Measurements from ENCODE around the gene TCTN2.

Gene TCTN2

GRCh38 chr12:123696646-123697045, 25.7 kb downstream of the TCTN2 start:
- H3K4me3 ChIP-seq (ENCODE audit: low read length) = no peak overlapping the region
- H3K27me3 ChIP-seq (ENCODE audit: control insufficient read depth, insufficient read depth, low read length) = no peaks in the 10 kb centered on the region
- no peak overlapping the region for H3K9ac ChIP-seq (ENCODE audit: low read length)
- H3K4me1 ChIP-seq (ENCODE audit: control insufficient read depth, insufficient read depth, low read length) = no peaks in the 10 kb centered on the region
- no peak overlapping the region for H3K27ac ChIP-seq (ENCODE audit: low read depth, low read length)
- H3K36me3 ChIP-seq (ENCODE audit: control insufficient read depth, insufficient read depth, low read length) = peaks cover 4% of the 10 kb centered on the region

DNA sequence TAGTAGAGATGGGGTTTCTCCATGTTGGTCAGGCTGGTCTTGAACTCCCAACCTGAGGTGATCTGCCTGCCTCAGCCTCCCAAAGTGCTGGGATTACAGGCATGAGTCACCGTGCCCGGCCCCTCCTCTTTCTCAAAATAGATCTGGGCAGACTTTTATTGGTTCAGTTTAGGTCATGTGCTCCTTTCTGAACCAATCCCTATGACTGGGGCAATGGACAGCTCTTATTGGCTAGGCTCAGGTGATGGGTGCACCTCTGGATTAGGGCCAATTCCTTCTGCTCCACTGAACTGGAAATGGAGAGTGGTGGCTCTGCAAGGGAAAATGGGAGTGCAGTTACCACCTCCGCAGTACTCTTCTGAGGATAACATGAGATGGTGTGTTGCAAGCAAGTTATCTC, 35.0 kb downstream of the TCTN2 start:
- Histone ChIP-seq H3K36me3 (ENCODE audit: control insufficient read depth, insufficient read depth, low read length) (peaks cover 9% of the 10 kb centered on the region), H3K27ac (ENCODE audit: low read depth, low read length) (no peak overlapping the region), H3K4me1 (ENCODE audit: control insufficient read depth, insufficient read depth, low read length) (no peaks in the 10 kb centered on the region)

DNA sequence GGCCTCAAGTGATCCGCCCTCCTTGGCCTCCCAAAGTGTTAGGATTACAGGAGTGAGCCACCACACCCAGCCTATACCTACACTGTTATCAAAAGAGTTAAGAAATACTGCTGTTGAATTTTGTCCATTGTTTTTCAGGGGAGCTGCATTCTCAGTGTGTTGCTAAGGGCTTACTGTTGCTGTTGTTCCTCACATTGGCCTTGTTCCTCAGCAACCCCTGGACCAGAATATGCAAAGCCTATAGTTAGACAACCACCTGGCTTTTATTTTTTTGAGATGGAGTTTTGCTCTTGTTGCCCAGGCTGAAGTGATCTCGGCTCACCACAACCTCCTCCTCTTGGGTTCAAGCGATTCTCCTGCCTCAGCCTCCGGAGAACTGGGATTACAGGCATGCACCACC, 36.6 kb downstream of the TCTN2 start:
- Histone ChIP-seq H3K36me3 (ENCODE audit: control insufficient read depth, insufficient read depth, low read length) (peaks cover 9% of the 10 kb centered on the region), H3K9ac (ENCODE audit: low read length) (no peak overlapping the region), H3K4me3 (ENCODE audit: low read length) (no peak overlapping the region), H3K4me1 (ENCODE audit: control insufficient read depth, insufficient read depth, low read length) (no peaks in the 10 kb centered on the region), H3K27me3 (ENCODE audit: control insufficient read depth, insufficient read depth, low read length) (no peaks in the 10 kb centered on the region), H3K27ac (ENCODE audit: low read depth, low read length) (no peak overlapping the region)

More for the DNA sequence above, 35.0 kb downstream of the TCTN2 start:
- Histone ChIP-seq H3K4me3 (ENCODE audit: low read length) (no peak overlapping the region), H3K27me3 (ENCODE audit: control insufficient read depth, insufficient read depth, low read length) (no peaks in the 10 kb centered on the region), H3K9ac (ENCODE audit: low read length) (no peak overlapping the region)

DNA sequence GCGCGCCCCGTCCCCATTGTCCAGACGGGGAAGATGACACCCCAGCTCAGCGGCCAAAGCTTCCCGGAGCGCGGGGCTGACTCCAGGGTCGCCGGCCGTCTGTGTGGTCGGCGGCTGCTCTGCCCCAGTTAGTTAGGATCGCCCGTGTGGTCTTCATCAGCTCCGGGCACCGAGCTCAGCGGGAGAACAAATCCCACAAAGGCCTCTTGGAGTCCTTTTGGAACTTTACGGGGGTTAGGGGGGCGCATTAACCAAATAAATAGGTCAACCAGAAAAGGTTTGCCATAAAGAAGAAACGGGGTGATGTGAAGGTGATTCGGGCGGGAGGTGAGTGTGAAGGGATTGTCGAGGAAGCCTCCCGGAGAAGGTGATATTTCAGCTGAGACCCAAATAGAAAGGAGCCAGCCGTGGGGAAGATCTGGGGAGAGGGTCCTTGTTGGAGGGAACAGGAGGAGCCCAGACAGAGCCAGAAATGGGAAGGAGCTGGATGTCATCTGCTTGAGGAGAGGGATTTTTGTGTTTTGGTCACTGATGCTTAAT, 41.9 kb downstream of the TCTN2 start:
- no peaks in the 10 kb centered on the region for H3K36me3 ChIP-seq (ENCODE audit: control insufficient read depth, insufficient read depth, low read length)
- peaks cover 5% of the 10 kb centered on the region for H3K4me1 ChIP-seq (ENCODE audit: control insufficient read depth, insufficient read depth, low read length)
- H3K4me3 ChIP-seq (ENCODE audit: low read length) = peak overlapping the region; percentile 88
- no peaks in the 10 kb centered on the region for H3K27me3 ChIP-seq (ENCODE audit: control insufficient read depth, insufficient read depth, low read length)
- H3K9ac ChIP-seq (ENCODE audit: low read length) = peak overlapping the region; percentile 58
- no peak overlapping the region for H3K27ac ChIP-seq (ENCODE audit: low read depth, low read length)

GRCh38 chr12:123713398-123713797, 42.5 kb downstream of the TCTN2 start:
- H3K27ac ChIP-seq (ENCODE audit: low read depth, low read length) = no peak overlapping the region
- H3K4me3 ChIP-seq (ENCODE audit: low read length) = peak overlapping the region; percentile 88

GRCh38 chr12:123713823-123714585, 43.1 kb downstream of the TCTN2 start:
- Histone ChIP-seq H3K36me3 (ENCODE audit: control insufficient read depth, insufficient read depth, low read length) (no peaks in the 10 kb centered on the region), H3K27ac (ENCODE audit: low read depth, low read length) (no peak overlapping the region), H3K4me3 (ENCODE audit: low read length) (peak overlapping the region; percentile 88), H3K4me1 (ENCODE audit: control insufficient read depth, insufficient read depth, low read length) (peaks cover 5% of the 10 kb centered on the region), H3K27me3 (ENCODE audit: control insufficient read depth, insufficient read depth, low read length) (no peaks in the 10 kb centered on the region), H3K9ac (ENCODE audit: low read length) (no peak overlapping the region)

More at GRCh38 chr12:123713398-123713797, 42.5 kb downstream of the TCTN2 start:
- no peaks in the 10 kb centered on the region for H3K27me3 ChIP-seq (ENCODE audit: control insufficient read depth, insufficient read depth, low read length)
- peaks cover 5% of the 10 kb centered on the region for H3K4me1 ChIP-seq (ENCODE audit: control insufficient read depth, insufficient read depth, low read length)
- H3K36me3 ChIP-seq (ENCODE audit: control insufficient read depth, insufficient read depth, low read length) = no peaks in the 10 kb centered on the region
- no peak overlapping the region for H3K9ac ChIP-seq (ENCODE audit: low read length)

GRCh38 chr12:123715195-123715594, 44.3 kb downstream of the TCTN2 start:
- Histone ChIP-seq H3K27ac (ENCODE audit: low read depth, low read length) (no peak overlapping the region), H3K4me1 (ENCODE audit: control insufficient read depth, insufficient read depth, low read length) (peaks cover 5% of the 10 kb centered on the region), H3K9ac (ENCODE audit: low read length) (no peak overlapping the region)

GRCh38 chr12:123717350-123717749, 46.4 kb downstream of the TCTN2 start:
- Histone ChIP-seq H3K36me3 (ENCODE audit: control insufficient read depth, insufficient read depth, low read length) (no peaks in the 10 kb centered on the region), H3K27ac (ENCODE audit: low read depth, low read length) (no peak overlapping the region), H3K4me1 (ENCODE audit: control insufficient read depth, insufficient read depth, low read length) (peaks cover 5% of the 10 kb centered on the region), H3K27me3 (ENCODE audit: control insufficient read depth, insufficient read depth, low read length) (no peaks in the 10 kb centered on the region), H3K9ac (ENCODE audit: low read length) (no peak overlapping the region), H3K4me3 (ENCODE audit: low read length) (no peak overlapping the region)

More at GRCh38 chr12:123715195-123715594, 44.3 kb downstream of the TCTN2 start:
- Histone ChIP-seq H3K27me3 (ENCODE audit: control insufficient read depth, insufficient read depth, low read length) (no peaks in the 10 kb centered on the region), H3K4me3 (ENCODE audit: low read length) (no peak overlapping the region), H3K36me3 (ENCODE audit: control insufficient read depth, insufficient read depth, low read length) (no peaks in the 10 kb centered on the region)

- Histone ChIP-seq H3K4me3 (ENCODE audit: low read length) (no peak overlapping the region), H3K36me3 (ENCODE audit: control insufficient read depth, insufficient read depth, low read length) (peaks cover 5% of the 10 kb centered on the region), H3K9ac (ENCODE audit: low read length) (no peak overlapping the region), H3K27me3 (ENCODE audit: control insufficient read depth, insufficient read depth, low read length) (no peaks in the 10 kb centered on the region), H3K4me1 (ENCODE audit: control insufficient read depth, insufficient read depth, low read length) (no peaks in the 10 kb centered on the region), H3K27ac (ENCODE audit: low read depth, low read length) (no peak overlapping the region)
Observed at GRCh38 chr12:123720141-123720814, 49.4 kb downstream of the TCTN2 start.

GRCh38 chr12:123721245-123721644, 50.3 kb downstream of the TCTN2 start:
- Histone ChIP-seq H3K36me3 (ENCODE audit: control insufficient read depth, insufficient read depth, low read length) (peaks cover 5% of the 10 kb centered on the region), H3K27me3 (ENCODE audit: control insufficient read depth, insufficient read depth, low read length) (no peaks in the 10 kb centered on the region), H3K9ac (ENCODE audit: low read length) (no peak overlapping the region), H3K4me1 (ENCODE audit: control insufficient read depth, insufficient read depth, low read length) (no peaks in the 10 kb centered on the region), H3K4me3 (ENCODE audit: low read length) (no peak overlapping the region), H3K27ac (ENCODE audit: low read depth, low read length) (no peak overlapping the region)

GRCh38 chr12:123723011-123723410, 52.1 kb downstream of the TCTN2 start:
- peaks cover 5% of the 10 kb centered on the region for H3K36me3 ChIP-seq (ENCODE audit: control insufficient read depth, insufficient read depth, low read length)
- no peaks in the 10 kb centered on the region for H3K4me1 ChIP-seq (ENCODE audit: control insufficient read depth, insufficient read depth, low read length)
- no peak overlapping the region for H3K4me3 ChIP-seq (ENCODE audit: low read length)
- H3K27me3 ChIP-seq (ENCODE audit: control insufficient read depth, insufficient read depth, low read length) = no peaks in the 10 kb centered on the region
- H3K9ac ChIP-seq (ENCODE audit: low read length) = no peak overlapping the region
- no peak overlapping the region for H3K27ac ChIP-seq (ENCODE audit: low read depth, low read length)

DNA sequence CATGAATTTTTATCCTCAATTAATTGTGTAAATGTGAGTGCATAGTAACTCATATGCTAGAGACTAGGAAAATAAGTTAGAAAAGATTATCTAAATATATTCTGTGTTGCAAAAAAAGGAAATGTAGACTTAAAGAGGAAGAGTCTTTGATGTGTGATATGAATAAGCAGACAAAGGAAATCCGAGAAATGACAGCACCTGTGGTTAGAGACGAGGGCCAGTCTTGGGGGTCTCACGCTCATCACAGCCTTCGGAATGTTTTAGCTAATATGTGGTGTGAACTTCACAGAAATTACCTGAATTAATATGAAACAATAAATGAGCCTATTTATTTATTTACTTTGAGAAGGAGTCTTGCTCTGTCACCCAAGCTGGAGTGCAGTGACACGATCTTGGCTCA, 52.9 kb downstream of the TCTN2 start:
- Histone ChIP-seq H3K27ac (ENCODE audit: low read depth, low read length) (no peak overlapping the region), H3K27me3 (ENCODE audit: control insufficient read depth, insufficient read depth, low read length) (no peaks in the 10 kb centered on the region), H3K4me3 (ENCODE audit: low read length) (no peak overlapping the region), H3K4me1 (ENCODE audit: control insufficient read depth, insufficient read depth, low read length) (no peaks in the 10 kb centered on the region), H3K36me3 (ENCODE audit: control insufficient read depth, insufficient read depth, low read length) (peaks cover 5% of the 10 kb centered on the region), H3K9ac (ENCODE audit: low read length) (no peak overlapping the region)
